Muscle of leg (tissue), 16 donors: ENCODE measurements around the gene GJB2. TPM values are rescaled to one million over a fixed set of nuclear protein-coding genes. Genes with fewer than 3 reads are reported as not detected.

ENCODE experiments used
- DNase-seq: peaks from one replicate; pipeline ENCODE4 v3.0.0; 2013
- H3K27ac ChIP-seq: one replicate; pipeline ENCODE4 v1.5.1; 2013; ENCODE audit warnings: mild to moderate bottlenecking, low read length, control low read depth
- H3K27me3 ChIP-seq: one replicate; pipeline ENCODE4 v1.6.1; 2013; ENCODE audit warnings: low read length; ENCODE audit not compliant: control insufficient read depth, insufficient read depth
- H3K36me3 ChIP-seq: one replicate; pipeline ENCODE4 v1.6.1; 2013; ENCODE audit warnings: low read length; ENCODE audit not compliant: control insufficient read depth, insufficient read depth
- H3K4me1 ChIP-seq: one replicate; pipeline ENCODE4 v1.6.1; 2013; ENCODE audit warnings: low read length; ENCODE audit not compliant: control insufficient read depth, insufficient read depth
- H3K4me3 ChIP-seq: one replicate; pipeline ENCODE4 v1.5.1; 2013; ENCODE audit warnings: low read length, control low read depth
- H3K9me3 ChIP-seq: replicated peaks from 2 replicates; pipeline ENCODE4 v1.6.1; 2013; ENCODE audit warnings: low read depth, low read length; ENCODE audit not compliant: control insufficient read depth
- WGBS: methylation state at CpG from one replicate; pipeline ENCODE4 v1.1.5; 2013; ENCODE audit warnings: missing lambda C conversion rate; ENCODE audit not compliant: insufficient coverage; 5-methylcytosine and 5-hydroxymethylcytosine counted together
- long read RNA-seq, 11 donors: transcript quantifications; one replicate each; lab custom pipeline, GENCODE V29; 2026
- polyA plus RNA-seq, 8 donors: library from polyadenylated mRNA; unstranded; fragments of 120-200 nt; gene quantifications; one replicate each; pipeline versions ENCODE4 v1.2.1 to v1.2.3, GENCODE V29; 2013; ENCODE audit warnings: inconsistent platforms in 1 of 8, low replicate concordance in 1 of 8; ENCODE audit not compliant: insufficient read length in 8 of 8, insufficient read depth in 1 of 8
- total RNA-seq: library from RNA; stranded (reverse); fragments of 120-200 nt; gene quantifications from one replicate; pipeline ENCODE4 v1.2.4, GENCODE V29; 2013

The GJB2 gene
- total RNA-seq (1.3 TPM), polyA plus RNA-seq (1 to 10 TPM in 4 of 8 donors, under 1 TPM in 4; 0.24 to 8.0 (median 1.0) TPM)
- long read RNA-seq, donor 1, partial matches to known transcripts, result 0 of 1 reads
- long read RNA-seq, donor 1, other reads (novel, unspliced or antisense), result 0 of 1 reads
- long read RNA-seq, donor 2, partial matches to known transcripts, result 0 of 4 reads
- long read RNA-seq, donor 2, other reads (novel, unspliced or antisense), result 0 of 4 reads
- long read RNA-seq, donor 3, result 0 reads
- long read RNA-seq, donor 4, partial matches to known transcripts, result 0 of 1 reads
- long read RNA-seq, donor 4, other reads (novel, unspliced or antisense), result 0 of 1 reads
- long read RNA-seq, donor 5, partial matches to known transcripts, result 0 of 5 reads
- long read RNA-seq, donor 5, other reads (novel, unspliced or antisense), result 0 of 5 reads
- long read RNA-seq, donor 6, result 0 reads
- long read RNA-seq, donor 7, result 0 reads
- long read RNA-seq, donor 8, partial matches to known transcripts, result 0 of 1 reads
- long read RNA-seq, donor 8, other reads (novel, unspliced or antisense), result 0 of 1 reads
- long read RNA-seq, donor 9, result 0 reads
- long read RNA-seq, donor 10, partial matches to known transcripts, result 0 of 1 reads
- long read RNA-seq, donor 10, other reads (novel, unspliced or antisense), result 0 of 1 reads
- long read RNA-seq, donor 11, partial matches to known transcripts, result 0 of 1 reads
- long read RNA-seq, donor 11, other reads (novel, unspliced or antisense), result 0 of 1 reads

DNA sequence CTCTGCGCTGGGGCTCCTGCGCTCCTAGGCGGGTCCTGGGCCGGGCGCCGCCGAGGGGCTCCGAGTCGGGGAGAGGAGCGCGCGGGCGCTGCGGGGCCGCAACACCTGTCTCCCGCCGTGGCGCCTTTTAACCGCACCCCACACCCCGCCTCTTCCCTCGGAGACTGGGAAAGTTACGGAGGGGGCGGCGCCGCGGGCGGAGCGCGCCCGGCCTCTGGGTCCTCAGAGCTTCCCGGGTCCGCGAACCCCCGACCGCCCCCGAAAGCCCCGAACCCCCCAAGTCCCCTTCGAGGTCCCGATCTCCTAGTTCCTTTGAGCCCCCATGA, at the start of gene GJB2:
TSS of gene GJB2 (minus strand) at position 103 of the 326 bp plus-strand sequence. CDS start 3,357 bp downstream, outside the sequence.
- peaks cover 21% of the 10 kb centered on the region for H3K4me1 ChIP-seq
- no peaks in the 10 kb centered on the region for H3K9me3 ChIP-seq
- 0% methylated on average over 18 of the region's 39 CpGs for WGBS
- H3K4me3 ChIP-seq, result peak within 1 kb of the TSS; percentile 36
- no peak for DNase-seq
- no peaks in the 10 kb centered on the region for H3K36me3 ChIP-seq
- H3K27ac ChIP-seq, result no peak within 1 kb of the TSS
- peaks cover 64% of the 10 kb centered on the region for H3K27me3 ChIP-seq

- Histone ChIP-seq H3K4me3 (no peak overlapping the region), H3K36me3 (no peaks in the 10 kb centered on the region), H3K4me1 (no peaks in the 10 kb centered on the region), H3K27me3 (peaks cover 6% of the 10 kb centered on the region), H3K9me3 (no peaks in the 10 kb centered on the region), H3K27ac (no peak overlapping the region)
- 79% methylated on average over 2 of the region's 2 CpGs for WGBS
- no peak for DNase-seq
Measured at GRCh38 chr13:20241593-20241992, 48.9 kb upstream of the GJB2 start.

GRCh38 chr13:20239748-20240147, 47.0 kb upstream of the GJB2 start:
- 69% methylated on average over 2 of the region's 6 CpGs for WGBS
- Histone ChIP-seq H3K4me1 (no peaks in the 10 kb centered on the region), H3K27me3 (peaks cover 7% of the 10 kb centered on the region), H3K4me3 (no peak overlapping the region), H3K9me3 (no peaks in the 10 kb centered on the region), H3K27ac (no peak overlapping the region), H3K36me3 (no peaks in the 10 kb centered on the region)
- no peak for DNase-seq

GRCh38 chr13:20232556-20233277, 40.0 kb upstream of the GJB2 start:
- 22% methylated on average over 3 of the region's 25 CpGs for WGBS
- no peak overlapping the region for H3K4me3 ChIP-seq
- no peaks in the 10 kb centered on the region for H3K36me3 ChIP-seq
- H3K27me3 ChIP-seq, result peaks cover 41% of the 10 kb centered on the region
- peaks cover 15% of the 10 kb centered on the region for H3K4me1 ChIP-seq
- DNase-seq, result no peak
- no peaks in the 10 kb centered on the region for H3K9me3 ChIP-seq
- H3K27ac ChIP-seq, result no peak overlapping the region

GRCh38 chr13:20231839-20232555, 39.3 kb upstream of the GJB2 start, which contains the start of gene GJB6:
Gene GJB6, minus strand, starts transcription at chr13:20232319. Its CDS starts 8,839 bp downstream, at chr13:20223480.
- Histone ChIP-seq H3K4me3 (no peak within 1 kb of the TSS), H3K4me1 (peaks cover 15% of the 10 kb centered on the region), H3K36me3 (no peaks in the 10 kb centered on the region), H3K27ac (no peak within 1 kb of the TSS), H3K9me3 (no peaks in the 10 kb centered on the region), H3K27me3 (peaks cover 46% of the 10 kb centered on the region)
- no peak for DNase-seq
- under 1% methylated on average over 76 of the region's 85 CpGs for whole genome bisulfite sequencing

GRCh38 chr13:20230913-20231838, 38.4 kb upstream of the GJB2 start:
- whole genome bisulfite sequencing, result 13% methylated on average over 29 of the region's 30 CpGs
- peaks cover 15% of the 10 kb centered on the region for H3K4me1 ChIP-seq
- peaks cover 48% of the 10 kb centered on the region for H3K27me3 ChIP-seq
- H3K27ac ChIP-seq, result no peak overlapping the region
- no peaks in the 10 kb centered on the region for H3K9me3 ChIP-seq
- no peak for DNase-seq
- no peaks in the 10 kb centered on the region for H3K36me3 ChIP-seq
- no peak overlapping the region for H3K4me3 ChIP-seq

DNA sequence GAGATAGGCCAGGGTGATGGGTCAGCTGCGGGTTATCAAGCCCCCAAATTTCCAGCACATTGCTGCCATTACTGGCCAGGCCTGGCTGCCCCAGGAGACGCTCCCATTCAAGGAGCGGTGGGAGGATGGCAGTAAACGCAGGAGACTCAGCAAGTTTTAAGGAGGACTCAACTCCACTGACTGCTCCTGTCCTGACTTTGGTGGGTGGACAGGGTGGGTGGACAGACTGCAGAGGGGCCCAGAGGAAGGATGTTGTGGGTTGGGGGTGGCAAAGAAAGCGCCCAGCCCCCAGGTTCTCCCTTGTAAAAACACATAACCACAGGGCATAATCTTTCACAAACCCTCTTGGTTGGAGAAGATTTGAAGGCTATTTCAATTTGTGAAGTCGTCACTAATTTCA, 35.0 kb upstream of the GJB2 start:
- H3K9me3 ChIP-seq, result no peaks in the 10 kb centered on the region
- H3K4me3 ChIP-seq, result no peak overlapping the region
- H3K4me1 ChIP-seq, result peaks cover 15% of the 10 kb centered on the region
- WGBS, result 43% methylated on average over 4 of the region's 6 CpGs
- H3K27me3 ChIP-seq, result peaks cover 49% of the 10 kb centered on the region
- H3K27ac ChIP-seq, result no peak overlapping the region
- H3K36me3 ChIP-seq, result no peaks in the 10 kb centered on the region
- DNase-seq, result no peak

DNA sequence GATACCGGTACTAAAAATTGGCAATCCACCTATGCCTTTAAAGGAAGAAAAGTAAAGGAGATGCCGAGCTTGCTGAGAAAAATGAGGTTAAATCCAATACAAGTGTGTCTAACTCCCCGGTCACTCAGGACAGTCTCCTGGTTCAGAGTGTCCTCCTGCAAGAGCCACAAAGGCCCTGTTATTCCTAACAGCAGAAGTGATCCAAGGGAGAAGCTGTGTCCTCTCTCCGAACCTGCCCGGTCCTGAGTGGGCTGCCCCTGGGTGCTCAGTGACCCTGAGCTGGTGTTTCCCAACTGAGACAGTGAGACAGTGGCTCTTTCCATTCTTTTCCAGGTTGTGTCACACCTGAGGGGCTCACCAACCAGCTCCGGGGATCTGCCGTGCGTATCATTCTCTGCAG, 34.5 kb upstream of the GJB2 start:
- peaks cover 11% of the 10 kb centered on the region for H3K4me1 ChIP-seq
- no peak for DNase-seq
- WGBS, result 81% methylated on average over 6 of the region's 8 CpGs
- H3K36me3 ChIP-seq, result no peaks in the 10 kb centered on the region
- peaks cover 44% of the 10 kb centered on the region for H3K27me3 ChIP-seq
- no peaks in the 10 kb centered on the region for H3K9me3 ChIP-seq
- H3K27ac ChIP-seq, result no peak overlapping the region
- no peak overlapping the region for H3K4me3 ChIP-seq

DNA sequence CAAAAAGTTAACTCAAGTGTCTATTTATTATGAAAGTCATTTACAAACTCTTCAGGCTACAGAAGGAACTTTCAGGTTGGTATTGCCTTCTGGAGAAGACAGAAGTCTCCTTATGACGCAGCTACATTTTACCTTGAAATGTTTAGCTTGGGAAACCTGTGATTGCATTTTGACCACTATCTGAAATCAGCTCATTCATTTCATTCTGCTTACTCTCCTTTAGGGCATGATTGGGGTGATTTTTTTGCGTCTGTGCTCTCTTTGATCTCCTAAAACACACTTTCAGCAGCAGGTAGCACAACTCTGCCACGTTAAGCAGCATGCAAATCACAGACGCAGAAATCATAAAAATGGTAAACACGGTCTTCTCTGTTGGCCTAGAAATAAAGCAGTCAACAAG, 29.8 kb upstream of the GJB2 start:
- no peaks in the 10 kb centered on the region for H3K9me3 ChIP-seq
- no peak overlapping the region for H3K4me3 ChIP-seq
- no peaks in the 10 kb centered on the region for H3K36me3 ChIP-seq
- no CpG with 5 or more reads among the region's 5 CpGs for WGBS
- no peak overlapping the region for H3K27ac ChIP-seq
- peaks cover 15% of the 10 kb centered on the region for H3K27me3 ChIP-seq
- H3K4me1 ChIP-seq, result no peaks in the 10 kb centered on the region
- DNase-seq, result no peak
